CD4-positive, alpha-beta T cell treated with Interleukin-17A for 4 hours (primary cell): ENCODE measurements around the gene COX7A2L.
"Not testable (repeated sequence)": the region's sequence is repeated elsewhere in the genome, so short reads cannot be mapped to it uniquely, and the experiment has no call there.

Source experiments
- DNase-seq: peaks from one replicate; pipeline ENCODE4 v3.0.0-alpha.2; 2020; ENCODE audit warnings: mixed read lengths

Gene COX7A2L

DNA sequence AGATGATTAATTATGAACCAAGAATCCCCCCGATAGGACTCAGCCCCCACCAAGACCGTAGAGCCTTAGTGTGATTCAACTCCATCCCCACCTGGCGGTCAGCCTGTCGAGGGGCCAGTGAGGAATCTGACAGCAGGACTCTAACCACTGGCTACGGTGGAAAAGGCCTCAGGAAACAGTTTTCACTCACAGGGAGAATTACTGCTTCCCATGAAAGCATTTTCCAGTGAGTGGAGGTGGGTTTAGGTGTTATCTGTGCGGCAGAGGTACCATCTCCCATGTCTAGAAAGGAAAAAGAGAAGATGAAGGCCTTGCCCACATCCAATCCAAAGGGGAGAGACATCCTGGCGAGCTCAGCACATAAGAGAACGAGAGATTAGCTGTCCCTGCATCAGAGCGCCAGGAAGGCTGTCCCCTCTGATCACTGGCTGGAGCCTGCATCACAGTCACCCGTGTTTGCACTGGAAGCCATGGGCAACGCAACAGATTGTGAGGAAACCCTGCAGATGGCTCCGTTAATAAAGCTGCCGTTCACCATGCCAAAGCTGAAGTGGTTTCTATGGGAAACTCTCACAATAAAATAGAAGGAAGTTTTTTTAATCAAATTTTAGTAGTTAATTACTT lies 22.3 kb downstream of the COX7A2L start:
- DNase-seq: no peak

GRCh38 chr2:42337846-42338566 lies 23.0 kb downstream of the COX7A2L start:
- DNase-seq: no peak

DNA sequence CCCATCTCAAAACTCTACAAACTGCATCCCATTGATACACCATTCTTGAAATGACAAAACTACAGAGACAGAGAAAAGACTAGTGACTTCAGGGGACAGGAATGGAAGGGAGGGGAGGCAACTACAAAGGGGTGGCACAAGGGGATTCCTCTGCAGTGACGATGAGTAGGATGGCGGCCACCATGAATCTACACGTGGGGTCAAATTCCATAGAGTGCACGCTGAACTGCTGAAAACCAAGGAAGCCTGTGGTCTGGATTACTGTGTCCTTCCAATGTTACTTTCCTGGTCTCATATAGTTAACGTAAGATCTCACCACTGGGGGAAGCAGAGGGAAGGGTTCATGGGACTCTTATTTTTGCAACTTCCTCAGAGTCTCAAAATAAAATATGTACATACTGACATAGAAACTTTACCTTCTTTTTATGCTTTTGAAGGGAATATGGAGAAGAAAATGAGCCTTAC lies 23.6 kb downstream of the COX7A2L start:
- DNase-seq: no peak

DNA sequence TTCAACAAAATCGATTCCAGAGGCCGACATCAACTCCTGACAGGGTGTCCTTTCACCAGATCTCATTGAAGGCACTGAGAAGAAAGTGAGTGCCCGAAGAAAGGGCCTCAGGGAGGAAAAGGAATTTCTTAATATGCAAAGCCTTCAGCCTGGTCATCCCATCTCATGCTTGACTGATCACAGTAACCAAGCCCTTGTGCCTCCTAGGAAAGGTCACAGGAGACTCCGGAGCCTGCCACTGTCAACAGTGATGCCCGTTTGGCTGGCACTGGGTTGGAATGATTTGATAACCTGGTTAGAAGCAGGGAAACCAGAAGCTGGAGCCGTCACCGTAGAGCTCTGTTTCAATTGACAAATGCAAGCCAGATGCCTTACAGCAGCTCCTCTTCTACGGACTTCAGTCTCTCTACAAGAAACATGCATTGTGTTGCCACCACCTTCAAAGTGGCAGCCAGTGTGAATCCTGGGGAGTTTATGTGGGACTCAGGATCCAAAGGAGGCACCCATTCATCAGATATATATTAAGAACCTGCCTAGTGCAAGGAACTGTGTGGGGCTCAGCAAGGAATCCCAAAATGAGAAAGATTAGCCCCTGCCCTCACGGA lies 24.6 kb downstream of the COX7A2L start:
- DNase-seq: no peak

GRCh38 chr2:42335514-42336104 lies 25.4 kb downstream of the COX7A2L start:
- DNase-seq: no peak

DNA sequence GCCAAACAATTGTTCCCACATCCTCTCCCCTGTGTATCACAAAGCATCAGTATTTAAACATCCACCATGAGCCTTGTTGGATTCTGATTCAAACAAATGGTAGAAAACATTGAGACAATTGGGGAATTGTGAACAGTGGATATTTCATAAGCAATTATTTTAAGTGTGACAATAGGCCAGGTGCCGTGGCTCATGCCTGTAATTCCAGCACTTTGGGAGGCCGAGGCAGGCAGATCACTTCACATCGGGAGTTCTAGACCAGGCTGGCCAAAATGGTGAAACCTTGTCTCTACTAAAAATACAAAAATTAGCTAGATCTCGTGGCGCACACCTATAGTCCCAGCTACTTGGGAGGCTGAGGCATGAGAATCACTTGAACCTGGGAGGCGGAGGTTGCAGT lies 26.2 kb downstream of the COX7A2L start:
- DNase-seq: not testable (repeated sequence)

DNA sequence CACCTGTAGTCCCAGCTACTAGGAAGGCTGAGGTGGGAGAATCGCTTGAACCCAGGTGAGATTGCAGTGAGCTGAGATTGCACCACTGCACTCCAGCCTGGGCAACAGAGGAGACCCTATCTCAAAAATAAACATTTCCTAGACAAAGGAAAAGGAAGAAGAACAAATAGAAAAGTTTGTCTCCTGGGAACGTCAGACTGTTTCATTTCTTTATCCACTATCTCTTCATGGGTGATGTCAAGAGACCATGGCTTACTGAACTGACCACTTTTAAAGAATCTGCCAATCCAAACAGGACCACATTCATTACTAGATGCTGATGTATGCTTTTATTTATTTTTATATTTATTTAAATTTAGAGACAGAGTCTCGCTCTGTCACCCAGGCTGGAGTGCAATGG lies 26.8 kb downstream of the COX7A2L start:
- DNase-seq: no peak

DNA sequence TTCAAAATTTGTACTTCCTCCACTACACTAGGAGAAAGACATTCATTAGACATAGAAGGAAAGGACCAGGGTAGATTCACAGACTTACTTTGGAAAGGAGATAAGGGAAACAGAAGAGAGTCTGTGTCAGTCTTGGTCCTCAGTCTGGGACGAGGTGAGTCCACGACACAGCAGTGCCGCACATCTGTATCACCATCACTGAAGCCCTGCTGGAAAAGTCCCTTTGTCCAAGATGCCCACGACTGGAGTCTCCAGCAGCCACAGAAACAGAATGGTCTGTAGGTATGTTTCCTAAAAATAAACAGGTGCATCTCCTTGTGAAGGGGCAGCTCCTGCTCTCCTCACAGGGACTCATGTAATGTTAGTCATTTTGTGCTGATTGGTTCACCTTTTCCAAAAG lies 27.4 kb downstream of the COX7A2L start:
- DNase-seq: no peak

DNA sequence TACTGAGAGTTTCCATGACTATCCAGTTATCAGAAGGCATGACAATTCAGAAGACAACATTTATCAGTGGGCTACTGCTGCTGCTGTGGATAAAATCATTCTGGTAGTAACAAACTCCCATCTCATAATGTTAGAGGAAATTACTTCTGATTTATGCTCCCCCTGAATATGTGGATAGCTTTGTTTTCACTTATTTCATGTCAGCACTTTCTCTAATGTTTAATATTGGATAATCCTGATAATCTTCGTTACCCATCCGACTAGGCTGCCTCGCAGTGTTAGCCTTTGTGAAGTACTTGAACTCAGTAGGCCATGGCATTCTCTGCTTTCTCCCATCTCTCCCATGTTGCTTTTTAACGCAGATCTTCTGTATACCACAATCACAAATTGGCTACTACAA lies 28.4 kb downstream of the COX7A2L start:
- DNase-seq: no peak

DNA sequence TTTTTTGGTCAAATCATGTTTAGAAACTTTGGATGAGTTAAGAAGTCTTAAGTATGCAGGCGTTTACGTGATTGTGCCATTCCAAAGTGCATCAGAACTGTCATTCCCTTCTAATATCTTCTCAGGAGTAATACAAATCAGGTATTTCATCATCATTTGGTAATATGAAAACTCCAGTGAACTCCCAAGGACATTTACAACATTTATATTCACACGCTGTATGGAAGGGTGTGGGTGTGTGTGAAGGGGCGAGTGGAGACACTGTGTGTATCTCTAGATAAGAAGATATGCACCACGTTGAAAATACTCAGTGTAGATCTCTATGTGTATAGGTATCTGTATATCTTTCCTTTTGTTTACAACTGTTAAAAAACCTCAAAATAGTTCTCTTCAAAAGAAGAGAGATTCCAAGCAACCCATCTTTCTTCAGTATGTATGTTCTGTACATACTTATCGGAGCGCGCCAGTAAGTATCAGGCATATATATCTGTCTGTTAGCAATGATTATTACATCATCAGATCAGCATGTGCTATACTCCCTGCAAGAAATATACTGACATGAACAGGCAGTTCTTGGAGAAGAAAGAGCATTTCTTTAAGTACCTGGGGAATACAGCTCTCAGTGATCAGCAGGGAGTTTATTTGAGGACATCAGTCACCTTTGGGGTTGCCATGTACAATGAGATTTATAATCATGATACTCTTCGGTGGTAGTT lies 29.3 kb downstream of the COX7A2L start:
- no peak for DNase-seq

DNA sequence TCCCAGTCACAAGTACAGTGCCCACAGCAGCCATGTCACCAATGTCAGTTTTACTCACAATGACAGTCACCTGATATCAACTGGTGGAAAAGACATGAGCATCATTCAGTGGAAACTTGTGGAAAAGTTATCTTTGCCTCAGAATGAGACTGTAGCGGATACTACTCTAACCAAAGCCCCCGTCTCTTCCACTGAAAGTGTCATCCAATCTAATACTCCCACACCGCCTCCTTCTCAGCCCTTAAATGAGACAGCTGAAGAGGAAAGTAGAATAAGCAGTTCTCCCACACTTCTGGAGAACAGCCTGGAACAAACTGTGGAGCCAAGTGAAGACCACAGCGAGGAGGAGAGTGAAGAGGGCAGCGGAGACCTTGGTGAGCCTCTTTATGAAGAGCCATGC lies 31.3 kb downstream of the COX7A2L start:
- no peak for DNase-seq

GRCh38 chr2:42328923-42329322 lies 32.1 kb downstream of the COX7A2L start:
- no peak for DNase-seq

GRCh38 chr2:42328148-42328833 lies 32.7 kb downstream of the COX7A2L start:
- no peak for DNase-seq

DNA sequence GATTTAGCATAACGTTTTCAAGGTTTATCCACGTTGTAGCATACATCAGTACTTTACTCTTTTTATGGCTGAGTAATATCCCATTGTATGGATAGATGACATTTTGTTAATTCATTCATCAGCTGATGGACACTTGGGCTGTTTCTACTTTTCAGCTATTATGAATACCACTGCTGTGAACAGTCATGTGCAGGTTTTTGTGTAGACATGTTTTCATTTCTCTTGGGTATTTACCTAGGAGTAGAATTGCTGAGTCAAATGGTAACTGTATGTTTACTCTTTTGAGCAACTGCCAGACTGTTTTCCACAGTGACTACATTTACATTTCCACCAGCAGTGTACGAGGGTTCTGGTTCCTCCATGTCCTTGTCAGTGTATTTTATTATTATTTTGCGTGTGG lies 33.9 kb downstream of the COX7A2L start:
- DNase-seq: no peak

DNA sequence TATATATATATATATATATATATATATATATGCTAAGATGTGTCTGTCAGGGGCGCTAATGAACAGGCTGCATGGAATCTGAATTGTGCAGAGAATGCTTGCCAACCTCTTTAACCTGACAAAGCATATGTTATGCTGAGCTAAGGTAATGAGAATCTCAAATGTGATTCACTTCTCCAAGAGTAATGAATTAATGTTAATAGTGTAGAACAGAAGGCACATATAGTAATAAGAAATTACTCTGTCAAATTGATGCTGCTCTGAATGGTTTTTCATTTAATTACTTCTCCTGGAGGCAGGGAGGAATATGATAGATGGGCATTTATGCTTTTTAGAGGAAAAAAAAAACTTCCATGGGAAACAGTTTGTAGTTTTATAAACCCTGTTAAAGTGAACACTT lies 35.4 kb downstream of the COX7A2L start:
- DNase-seq: no peak

- DNase-seq: no peak
Observed at GRCh38 chr2:42324949-42325348, 36.1 kb downstream of the COX7A2L start.

DNA sequence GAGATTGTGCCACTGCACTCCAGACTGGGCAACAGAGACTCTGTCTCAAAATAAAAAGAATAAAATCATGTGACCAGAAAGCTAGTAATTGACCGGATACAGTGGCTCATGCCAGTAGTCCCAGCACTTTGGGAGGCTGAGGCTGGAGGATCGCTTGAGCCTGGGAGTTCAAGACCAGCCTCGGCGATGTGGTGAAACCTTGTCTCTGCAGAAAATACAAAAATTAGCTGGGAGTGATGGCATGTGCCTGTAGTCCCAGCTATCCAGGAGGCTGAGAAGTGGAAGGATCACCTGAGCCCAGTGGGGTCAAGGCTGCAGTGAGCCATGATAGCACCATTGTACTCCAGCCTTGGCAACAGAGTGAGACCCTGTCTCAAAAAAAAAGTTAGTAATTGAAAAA lies 36.8 kb downstream of the COX7A2L start:
- DNase-seq: no peak

DNA sequence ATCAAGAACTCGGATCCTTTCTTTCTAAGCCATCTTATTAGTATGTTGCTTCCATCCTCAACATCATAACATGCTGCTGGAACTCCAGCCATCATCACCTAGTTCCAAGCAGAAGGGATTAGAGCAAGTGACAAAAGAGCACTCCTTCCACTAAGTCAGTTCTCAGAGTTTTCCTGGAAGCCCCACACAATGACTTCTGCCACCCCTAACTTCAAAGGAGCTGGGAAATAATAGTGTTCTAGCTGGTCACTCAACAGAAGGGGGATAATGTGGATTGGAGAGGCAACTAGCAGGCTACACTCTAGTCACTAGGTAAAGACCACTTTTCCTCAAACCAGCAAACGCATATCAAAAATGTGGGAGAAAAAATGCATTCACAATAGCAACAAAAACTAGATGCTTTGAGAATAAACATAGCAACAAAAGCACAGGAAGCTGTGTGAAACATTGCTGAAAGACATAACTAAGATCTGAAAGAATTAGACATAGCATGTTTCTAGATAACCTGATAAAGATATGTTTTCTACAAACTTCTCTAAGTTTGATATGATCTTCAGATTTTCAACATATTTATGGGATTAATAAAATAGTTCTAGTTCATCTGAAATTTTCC lies 39.5 kb downstream of the COX7A2L start:
- no peak for DNase-seq

- no peak for DNase-seq
Observed at GRCh38 chr2:42319265-42319664, 41.8 kb downstream of the COX7A2L start.

GRCh38 chr2:42317945-42318344 lies 43.1 kb downstream of the COX7A2L start:
- no peak for DNase-seq

DNA sequence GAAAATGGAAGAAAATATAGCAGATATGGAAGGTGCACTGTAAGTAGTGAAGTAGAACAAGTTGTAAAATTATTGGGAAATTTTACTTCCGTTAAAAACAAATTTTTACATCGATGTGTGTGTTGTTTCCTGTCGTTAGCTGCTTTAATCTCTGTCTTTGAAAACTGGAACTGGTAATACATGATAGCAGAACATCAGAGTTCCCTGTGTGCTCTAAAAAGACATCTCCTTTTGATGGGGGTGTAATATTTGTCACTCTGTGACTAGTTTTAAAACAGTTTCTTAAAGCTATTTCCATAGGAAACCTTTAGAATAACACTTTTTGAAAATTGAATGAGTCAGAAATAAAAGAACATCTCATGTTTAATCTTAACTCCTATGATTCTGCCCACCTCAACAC lies 43.5 kb downstream of the COX7A2L start:
- DNase-seq: no peak

- no peak for DNase-seq
Observed at GRCh38 chr2:42316910-42317309, 44.1 kb downstream of the COX7A2L start.
